Peyer's patch (tissue), 4 donors: ENCODE data around the gene SLCO4A1.

Experiments used
- POLR2A ChIP-seq, 2 donors: fragments of 450-650 bp; IDR thresholded peaks; one replicate each; pipeline ENCODE4 v1.5.1; 2017; ENCODE audit warnings: antibody characterized with exemption in 2 of 2, mild to moderate bottlenecking in 2 of 2, moderate library complexity in 2 of 2
- TF ChIP-seq, protein P1 (sequence below), 6 experiments: fragments of 450-650 bp in 4 of 6; fragments of 200-600 bp in 2 of 6; sonication (generic) in 1 of 6; IDR thresholded peaks; one replicate each; pipeline ENCODE4 v1.5.1; 2017 to 2019; ENCODE audit warnings: antibody characterized with exemption in 6 of 6, mild to moderate bottlenecking in 3 of 6, moderate library complexity in 1 of 6

DNA sequence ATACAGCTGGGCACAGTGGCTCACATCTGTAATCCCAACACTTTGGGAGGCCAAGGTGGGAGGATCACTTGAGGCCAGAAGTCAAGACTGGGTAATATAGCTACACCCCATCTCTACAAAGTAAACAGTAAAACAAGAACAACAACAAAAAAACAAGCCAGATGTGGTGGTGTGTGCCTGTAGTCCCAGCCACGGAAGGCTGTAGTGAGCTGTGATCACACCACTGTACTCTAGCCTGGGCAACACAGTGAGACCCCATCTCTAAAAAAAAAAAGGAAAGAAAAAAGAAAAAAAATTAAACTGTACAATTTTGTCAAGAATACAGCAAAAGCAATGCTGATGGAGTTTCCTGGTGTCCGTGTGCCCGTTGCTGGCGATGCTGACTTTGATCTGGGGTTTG, 47.2 kb upstream of the SLCO4A1 start:
- no peak for TF ChIP-seq POLR2A (IDR thresholded peaks at IDR 0.05)
- TF ChIP-seq, protein P1, sequence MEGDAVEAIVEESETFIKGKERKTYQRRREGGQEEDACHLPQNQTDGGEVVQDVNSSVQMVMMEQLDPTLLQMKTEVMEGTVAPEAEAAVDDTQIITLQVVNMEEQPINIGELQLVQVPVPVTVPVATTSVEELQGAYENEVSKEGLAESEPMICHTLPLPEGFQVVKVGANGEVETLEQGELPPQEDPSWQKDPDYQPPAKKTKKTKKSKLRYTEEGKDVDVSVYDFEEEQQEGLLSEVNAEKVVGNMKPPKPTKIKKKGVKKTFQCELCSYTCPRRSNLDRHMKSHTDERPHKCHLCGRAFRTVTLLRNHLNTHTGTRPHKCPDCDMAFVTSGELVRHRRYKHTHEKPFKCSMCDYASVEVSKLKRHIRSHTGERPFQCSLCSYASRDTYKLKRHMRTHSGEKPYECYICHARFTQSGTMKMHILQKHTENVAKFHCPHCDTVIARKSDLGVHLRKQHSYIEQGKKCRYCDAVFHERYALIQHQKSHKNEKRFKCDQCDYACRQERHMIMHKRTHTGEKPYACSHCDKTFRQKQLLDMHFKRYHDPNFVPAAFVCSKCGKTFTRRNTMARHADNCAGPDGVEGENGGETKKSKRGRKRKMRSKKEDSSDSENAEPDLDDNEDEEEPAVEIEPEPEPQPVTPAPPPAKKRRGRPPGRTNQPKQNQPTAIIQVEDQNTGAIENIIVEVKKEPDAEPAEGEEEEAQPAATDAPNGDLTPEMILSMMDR (IDR thresholded peaks at IDR 0.05), result no peak
